GM04504 (cell line): Measurements from ENCODE around the gene RALGPS1.

Source experiments
- DNase-seq: peaks from one replicate; pipeline ENCODE4 v3.0.0-alpha.2; 2012; ENCODE audit warnings: low read depth

Gene RALGPS1

DNA sequence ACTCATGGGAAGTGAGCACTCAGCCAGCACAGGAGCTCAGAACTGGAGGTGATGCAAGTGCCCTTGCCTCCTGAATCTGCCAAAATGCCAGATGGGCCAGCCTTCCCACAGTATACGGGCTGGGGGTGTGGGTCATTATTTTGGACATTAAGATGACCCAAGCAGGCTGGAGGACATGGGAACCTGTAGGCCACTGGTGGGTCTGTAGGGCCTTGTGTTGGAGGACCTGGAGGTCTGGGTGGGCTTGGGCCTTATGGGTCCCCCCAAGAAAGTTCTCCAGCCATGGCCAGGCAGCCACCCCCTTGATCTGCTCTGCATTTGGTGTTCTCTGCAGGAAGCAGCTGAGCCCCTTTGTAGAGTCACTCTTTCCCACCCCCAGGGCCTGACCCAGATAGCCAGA, 278.9 kb downstream of the RALGPS1 start:
- DNase-seq, result no peak

DNA sequence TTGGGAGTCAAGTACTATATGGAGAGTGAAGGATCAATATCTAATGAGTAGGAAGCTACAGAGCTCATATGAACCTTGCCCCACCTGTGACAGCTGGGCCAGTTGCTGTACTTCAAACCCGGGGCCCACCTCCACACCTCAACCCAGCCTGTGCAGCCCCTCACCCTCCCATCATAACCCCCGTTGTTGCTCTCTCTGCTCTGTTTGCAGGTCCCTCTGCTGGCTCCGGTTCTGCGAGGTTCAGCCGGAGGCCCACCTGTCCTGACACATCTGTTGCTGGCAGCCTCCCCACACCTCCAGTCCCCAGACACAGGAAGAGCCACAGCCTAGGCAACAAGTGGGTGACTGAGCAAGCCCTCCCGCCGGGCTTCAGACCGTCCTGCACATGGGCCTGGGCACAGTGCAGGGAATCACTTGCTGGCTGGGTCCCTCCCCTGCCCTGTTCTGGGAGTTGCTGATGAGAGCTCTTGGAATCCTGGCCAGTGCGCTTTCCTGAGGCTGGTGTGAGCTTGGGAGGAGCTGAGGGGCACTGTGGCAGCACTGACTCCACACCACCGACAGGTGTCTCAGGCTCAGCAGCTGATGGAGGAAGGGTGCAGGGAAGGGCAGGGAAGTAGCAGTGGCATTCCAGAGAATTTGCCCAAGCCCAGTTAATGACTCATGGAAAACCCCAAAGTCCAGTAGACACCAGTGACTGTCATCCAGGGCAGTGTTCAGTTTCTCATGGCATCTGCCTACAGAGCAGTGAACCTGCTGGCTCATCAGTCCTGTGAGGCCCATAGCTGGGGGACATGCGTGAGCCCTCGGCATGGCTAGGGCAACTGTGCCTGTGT, 280.5 kb downstream of the RALGPS1 start:
- DNase-seq, result no peak

- DNase-seq, result no peak
Measured at GRCh38 chr9:127195976-127196825, 281.6 kb downstream of the RALGPS1 start.

- DNase-seq, result no peak
Measured at GRCh38 chr9:127196826-127197145, 282.2 kb downstream of the RALGPS1 start.

GRCh38 chr9:127197186-127197860, 282.7 kb downstream of the RALGPS1 start:
- DNase-seq, result no peak

GRCh38 chr9:127197861-127198430, 283.4 kb downstream of the RALGPS1 start:
- no peak for DNase-seq

- DNase-seq, result no peak
Measured at GRCh38 chr9:127198587-127198986, 284.0 kb downstream of the RALGPS1 start.

- no peak for DNase-seq
Measured at GRCh38 chr9:127199001-127199791, 284.6 kb downstream of the RALGPS1 start.

DNA sequence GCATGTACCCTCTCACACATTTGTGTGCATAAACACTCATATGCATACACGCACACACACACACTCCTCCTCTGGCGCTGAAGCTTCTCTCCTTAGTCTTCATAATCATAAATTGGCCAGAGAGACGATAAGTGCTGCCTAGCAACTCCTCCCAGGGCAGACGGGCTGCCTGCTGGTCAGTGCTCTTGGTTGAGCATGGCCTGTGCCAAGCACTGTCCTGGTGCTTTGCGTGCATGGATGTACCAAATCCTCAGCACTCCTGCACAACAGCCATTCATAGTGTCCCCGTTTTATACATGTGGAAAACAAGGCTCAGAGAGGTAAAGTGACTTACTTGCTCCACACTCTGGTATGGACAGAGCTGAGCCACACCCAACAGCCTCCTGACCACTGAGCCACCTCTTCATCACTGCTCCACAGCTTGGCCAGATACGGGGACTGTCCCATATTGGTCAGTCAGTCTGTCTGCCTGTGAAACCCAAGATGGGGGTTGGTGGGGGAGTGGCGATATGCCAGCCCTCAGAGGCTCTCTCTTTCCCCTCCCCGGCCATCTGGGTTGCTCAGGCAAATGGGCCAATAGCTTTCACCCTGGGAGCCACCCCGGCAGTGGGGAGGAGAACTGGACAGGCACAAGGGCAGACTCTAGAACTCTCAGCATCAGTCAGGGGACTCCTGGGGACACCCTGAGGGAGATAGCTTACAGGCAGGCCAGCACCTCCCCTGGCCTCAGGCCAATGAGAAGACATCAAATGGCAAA, 285.7 kb downstream of the RALGPS1 start:
- no peak for DNase-seq

DNA sequence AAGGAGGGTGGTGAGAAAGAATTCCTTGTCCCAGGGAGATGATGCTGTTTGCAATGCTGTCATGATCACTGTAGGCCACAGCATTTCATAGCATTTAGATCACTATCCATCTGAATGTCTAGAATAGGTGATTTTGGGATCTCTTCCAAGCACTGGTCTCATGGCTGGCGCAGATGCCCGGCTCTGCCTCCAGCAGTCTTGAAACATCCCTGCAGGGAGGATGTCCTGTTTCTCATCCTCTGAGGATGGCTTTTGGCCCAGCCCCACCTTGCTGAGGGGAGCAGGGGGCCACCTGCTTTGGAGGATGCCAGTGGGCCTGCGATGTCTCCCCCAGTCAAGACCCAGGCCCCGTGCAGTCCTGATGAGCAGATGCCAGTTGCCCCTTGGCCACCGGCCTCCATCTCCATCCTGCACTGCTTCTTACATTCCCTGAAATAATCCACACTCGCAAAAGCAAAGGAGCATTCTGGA, 286.5 kb downstream of the RALGPS1 start:
- DNase-seq, result no peak

- no peak for DNase-seq
Measured at GRCh38 chr9:127201731-127202130, 287.1 kb downstream of the RALGPS1 start.

DNA sequence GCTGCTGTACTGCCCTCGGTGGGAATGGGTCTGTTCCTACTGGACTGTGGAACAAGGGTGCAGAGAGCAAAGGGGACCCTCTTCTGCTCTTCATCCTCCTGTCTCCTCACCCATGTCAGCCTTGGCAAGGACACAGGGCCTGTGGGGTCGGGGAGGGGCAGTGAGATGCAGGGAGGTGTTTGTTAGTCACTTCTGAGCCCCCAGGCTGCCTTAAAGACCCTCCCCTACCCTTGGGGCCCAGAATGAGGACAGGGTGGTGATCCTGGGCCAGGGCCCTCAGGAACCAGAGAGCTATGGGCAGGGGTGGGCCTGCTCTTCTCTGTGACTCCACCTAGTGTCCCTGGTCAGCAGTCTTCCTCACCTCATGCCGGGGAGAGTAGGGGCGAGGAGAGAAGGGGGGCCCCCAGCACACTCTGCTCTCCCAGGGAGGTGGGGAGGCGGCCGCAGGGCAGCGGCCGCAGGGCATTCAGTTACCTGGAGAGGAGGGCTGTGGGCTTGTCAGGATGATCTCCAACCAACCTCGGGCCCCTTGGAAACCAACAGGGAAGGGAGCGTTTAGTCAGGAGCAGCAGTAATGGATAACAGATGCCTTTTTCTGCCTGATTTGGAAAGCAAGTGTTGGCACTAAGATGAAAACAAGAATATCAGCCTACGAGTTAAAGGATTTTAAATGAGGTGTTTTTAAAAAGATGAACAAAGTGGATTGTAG, 288.0 kb downstream of the RALGPS1 start:
- DNase-seq, result no peak

DNA sequence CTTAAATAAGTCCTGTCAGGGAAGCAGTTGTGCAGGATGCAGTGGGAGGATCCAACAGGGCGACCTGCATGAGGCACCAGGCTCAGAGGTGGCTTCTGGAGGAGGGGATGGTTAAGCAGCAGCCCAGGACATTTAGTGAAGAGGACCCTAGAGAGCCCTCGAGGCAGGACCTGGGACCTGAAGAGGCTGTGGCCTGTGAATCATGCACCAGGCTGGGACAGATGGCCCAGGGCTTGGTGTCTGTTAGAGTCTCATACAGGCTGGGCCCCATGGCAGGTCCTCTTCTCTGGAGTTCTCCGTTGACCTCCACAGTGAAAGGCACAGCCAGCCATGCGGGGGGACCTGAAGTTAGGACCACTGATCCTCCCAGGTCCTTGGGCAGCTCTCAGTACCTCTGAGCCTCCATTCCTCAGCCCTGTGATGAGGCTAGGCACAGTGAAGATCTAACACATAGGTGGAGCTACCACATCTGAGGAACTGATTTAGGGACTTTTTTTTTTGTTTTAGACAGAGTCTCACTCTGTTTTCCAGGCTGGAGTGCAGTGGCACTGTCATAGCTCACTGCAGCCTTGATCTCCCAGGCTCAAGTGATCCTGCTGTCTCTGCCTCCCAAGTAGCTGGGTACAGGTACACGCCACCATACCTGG, 289.2 kb downstream of the RALGPS1 start:
- no peak for DNase-seq

DNA sequence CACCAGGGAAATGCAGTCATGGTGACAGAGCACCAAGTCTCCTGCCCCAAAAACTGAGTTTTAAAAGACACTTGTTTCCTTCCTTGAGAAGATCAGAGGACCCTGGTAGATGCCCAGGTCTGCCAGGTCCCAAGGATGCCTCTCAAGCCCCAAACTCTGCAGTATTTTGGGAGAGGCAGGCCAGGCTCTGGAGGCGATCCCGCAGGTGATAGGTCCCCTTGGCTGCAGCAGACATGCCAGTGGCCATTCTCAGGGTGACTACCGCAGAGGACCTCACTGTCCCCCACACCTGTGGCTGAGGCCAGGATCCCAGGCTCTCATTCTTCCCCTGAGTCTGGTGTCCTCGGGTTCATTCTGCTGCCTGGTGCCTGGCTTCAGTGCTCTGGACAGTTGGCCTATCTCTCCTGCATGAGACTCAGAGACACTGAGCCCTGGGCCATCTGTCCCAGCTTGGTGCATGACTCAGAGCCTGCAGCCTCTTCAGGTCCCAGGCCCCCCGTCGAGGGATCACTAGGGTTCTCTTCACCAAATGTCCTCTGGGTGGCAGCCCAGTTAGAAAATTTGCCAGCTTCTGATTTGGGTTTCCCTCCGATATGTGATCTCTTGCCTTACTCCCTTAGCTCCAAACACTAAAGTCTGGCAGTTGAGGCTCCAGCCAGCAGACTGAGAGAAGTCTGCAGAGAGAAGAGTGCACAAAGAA, 290.3 kb downstream of the RALGPS1 start:
- no peak for DNase-seq

- no peak for DNase-seq
Measured at GRCh38 chr9:127205952-127206351, 291.4 kb downstream of the RALGPS1 start.

DNA sequence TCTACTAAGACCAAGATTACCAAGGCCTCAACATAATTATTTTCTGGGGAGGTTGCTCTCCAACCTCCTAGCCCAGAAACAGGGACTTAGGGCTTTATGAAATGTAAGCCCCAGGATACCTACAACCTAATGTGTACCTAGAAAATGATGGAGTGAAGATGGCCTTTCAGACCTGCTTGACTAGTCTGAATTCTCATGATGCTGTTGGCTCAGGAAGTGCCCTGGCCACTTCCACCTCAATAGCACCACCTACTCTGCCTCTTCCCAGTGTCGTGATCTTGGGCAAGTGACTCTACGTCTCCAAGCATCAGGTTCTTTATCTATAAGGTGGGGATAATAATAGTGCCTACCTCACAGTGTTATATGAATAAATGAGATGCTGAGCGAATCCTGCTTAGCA, 292.1 kb downstream of the RALGPS1 start:
- no peak for DNase-seq

- DNase-seq, result no peak
Measured at GRCh38 chr9:127207734-127208410, 293.3 kb downstream of the RALGPS1 start.

DNA sequence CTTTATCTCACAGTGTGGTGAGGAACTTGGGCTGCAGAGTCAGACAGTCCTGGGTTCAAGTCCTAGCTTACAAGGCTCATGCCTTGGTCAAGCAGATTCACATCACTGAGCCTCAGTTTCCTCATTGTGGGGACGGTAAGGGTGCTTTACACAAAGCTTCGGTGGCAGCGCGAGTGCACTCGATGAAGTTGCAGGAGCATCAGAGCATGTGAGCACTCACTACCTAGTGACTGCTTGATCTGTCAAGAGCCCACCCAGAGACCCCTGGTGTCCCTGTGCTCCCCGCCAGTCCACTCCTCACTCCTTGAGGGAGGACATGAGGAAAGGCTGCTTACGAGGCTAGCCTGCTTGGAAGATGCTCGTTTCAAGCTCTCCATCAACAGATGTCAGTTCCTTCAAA, 293.8 kb downstream of the RALGPS1 start:
- no peak for DNase-seq
